ENCODE measurements around the gene IL4.
A peak's percentile ranks its signal among the peaks of the same experiment; 100 is the strongest.
"Not testable (repeated sequence)": the region's sequence is repeated elsewhere in the genome, so short reads cannot be mapped to it uniquely, and the experiment has no call there.

IL4 gene

DNA sequence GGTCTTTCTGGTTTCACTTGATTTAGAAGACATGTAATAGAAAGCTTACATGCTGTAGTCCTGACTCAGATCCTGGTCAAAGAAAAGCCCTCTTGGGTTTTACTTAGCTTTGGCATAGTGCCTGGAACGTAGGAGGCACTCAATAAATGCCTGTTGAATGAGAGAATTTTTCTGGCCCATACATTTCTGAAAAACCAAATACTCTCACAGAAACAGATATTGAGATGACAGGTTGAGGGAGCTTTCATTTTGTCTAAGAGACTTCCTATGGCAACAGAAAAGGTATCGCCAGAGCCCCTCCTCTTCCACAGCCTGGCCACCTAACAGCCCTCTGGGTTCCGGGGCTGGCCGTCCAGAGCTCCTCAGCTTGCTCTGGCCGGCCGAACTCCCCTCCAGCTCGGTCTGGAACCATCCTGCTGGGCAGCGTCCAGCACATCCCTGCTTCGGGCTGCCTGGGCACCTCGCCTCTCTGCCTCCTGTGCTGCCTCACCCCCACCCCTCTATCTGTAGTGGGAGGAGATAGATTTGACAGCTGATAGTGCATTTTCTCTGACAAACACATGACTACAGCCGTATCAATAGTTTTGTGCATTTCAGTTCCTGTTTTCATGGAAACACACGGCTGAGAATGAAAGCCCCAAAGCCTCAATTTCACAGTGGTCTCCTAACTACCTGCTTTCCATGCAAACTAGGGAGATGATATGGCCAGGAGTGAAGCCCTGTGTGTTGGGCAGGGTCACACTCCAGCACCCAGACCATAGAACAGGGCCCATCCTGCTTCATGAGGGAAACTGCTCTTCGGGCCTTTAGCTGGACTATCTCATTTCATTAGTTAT, 1.1 kb downstream of the IL4 start:
- no peak for DNase-seq (ENCODE audit: low spot score)

DNA sequence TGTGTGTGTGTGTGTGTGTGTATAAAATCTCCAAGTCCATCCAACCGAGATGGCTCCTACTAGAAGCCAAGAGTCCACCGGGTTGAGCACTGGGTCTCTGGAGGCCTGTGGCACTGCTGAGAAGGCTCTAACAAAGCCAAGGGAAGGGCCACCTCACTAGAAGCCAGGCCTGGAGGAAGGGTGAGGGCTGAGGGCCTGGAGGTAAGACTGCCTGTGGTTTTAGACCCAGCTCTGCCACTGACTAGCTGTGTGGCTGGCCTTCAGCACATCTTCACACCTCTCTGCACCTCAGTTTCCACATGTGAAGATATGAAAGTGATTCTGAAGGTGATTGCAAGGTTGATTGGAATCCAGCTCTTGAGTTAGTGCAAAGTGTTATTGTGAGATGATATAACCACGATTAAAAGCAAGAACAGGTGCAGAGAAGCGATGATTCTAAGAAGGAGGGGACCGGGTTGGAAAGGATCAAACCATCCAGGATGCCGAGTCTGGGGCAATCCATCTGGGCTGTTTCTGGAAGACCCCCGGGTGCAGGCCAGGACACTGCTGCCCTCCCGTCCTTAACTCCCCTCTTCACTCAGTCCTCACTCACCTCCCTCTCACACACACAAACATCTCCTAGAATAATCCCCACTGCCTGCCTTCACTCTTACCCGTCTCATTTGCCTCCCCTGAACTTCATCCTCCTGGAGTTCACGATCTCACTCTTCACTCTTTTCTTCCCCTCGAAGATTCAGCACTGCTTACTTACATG, 2.3 kb downstream of the IL4 start:
- DNase-seq (ENCODE audit: low spot score): no peak

DNA sequence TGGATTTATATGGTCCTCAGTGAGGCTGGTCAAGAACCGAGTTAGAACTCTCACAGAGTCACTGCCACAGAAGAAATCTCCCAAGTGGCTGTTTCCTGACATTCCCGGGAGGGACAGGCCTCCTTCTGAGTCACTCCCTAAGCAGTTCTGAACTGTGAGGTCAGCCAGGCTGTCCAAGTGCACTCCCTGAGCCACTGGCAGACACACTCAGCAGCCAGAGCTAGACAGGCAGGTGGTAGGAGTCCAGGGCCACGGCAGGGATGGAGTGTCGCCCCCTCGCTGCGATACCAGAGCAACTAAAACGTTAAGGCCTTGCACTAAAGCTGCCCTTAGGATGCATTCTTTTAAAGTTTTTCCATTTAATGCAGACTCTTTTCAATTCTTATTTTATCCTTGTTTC, 3.4 kb downstream of the IL4 start:
- DNase-seq (ENCODE audit: low spot score): no peak

DNA sequence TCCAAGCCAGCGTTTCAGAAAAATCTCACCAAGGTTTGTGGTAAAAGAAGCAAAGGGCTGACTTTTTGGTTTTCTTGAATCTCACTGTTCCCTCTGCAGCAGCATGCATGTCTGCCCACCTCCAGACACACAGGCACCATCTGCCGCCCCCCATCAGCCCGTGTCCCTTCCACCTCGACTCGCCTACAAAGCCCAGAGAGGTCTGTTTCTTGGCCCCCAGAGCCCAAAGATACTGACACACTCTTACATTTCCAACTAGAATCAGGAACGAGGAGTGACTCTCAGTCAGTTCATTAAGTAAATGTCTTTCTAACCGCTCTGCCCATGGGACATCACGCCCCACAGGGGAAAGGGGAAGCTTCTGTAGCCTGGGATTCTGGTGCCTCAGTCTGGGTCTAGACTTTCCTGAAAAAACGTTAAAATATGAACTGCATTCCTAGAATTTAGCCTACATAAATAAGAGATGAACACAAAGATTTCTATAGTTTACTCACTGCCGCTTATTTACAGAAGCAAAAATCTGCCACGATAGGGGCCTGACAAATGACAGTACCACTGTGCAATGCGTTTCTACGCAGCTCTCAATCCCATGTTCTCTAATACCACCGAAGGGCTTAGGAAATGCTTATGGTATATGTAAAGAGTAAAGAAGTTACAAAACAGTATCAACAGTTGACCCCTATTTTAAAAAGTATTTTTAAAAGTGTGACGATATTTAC, 4.1 kb downstream of the IL4 start:
- DNase-seq (ENCODE audit: low spot score): no peak

DNA sequence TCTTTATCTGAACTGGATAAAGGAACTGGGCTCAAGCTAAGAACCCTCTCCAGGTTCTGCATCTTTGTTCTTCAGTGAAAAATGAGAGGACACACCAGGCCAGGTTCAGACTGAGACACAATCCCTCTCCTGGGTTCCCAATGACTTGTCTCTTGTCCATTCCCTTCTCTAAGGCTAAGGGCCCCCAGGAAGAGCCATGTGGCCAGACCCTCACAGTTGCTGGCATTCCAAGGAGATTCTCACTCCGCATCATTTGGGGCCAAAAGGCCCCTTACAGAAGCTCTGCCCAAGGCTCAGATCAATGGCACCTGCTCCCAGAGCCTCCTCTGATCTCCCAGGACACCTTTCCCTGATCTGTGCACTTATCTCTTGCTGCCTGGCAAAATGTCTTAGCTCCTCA, 4.9 kb downstream of the IL4 start:
- DNase-seq (ENCODE audit: low spot score): no peak

DNA sequence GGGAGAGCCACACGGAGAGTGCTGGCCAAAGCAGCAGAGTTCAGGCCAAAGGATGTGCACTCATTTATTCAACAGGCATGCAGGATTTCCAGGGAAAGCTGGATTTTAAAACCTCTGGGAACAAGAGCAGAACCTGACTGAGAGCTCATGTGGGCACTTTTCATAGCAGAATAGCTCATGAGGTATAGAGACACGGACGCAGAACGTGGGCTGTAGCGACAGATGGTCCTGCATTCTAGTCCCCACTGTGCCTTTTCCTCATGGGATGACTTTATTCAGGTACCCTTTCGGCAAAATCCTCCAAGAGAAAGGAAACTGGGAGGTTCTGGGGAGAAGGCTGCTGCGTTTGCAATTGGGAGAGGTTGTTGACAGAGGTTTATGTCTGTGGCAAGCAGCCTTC, 5.4 kb downstream of the IL4 start:
- DNase-seq (ENCODE audit: low spot score): no peak

DNA sequence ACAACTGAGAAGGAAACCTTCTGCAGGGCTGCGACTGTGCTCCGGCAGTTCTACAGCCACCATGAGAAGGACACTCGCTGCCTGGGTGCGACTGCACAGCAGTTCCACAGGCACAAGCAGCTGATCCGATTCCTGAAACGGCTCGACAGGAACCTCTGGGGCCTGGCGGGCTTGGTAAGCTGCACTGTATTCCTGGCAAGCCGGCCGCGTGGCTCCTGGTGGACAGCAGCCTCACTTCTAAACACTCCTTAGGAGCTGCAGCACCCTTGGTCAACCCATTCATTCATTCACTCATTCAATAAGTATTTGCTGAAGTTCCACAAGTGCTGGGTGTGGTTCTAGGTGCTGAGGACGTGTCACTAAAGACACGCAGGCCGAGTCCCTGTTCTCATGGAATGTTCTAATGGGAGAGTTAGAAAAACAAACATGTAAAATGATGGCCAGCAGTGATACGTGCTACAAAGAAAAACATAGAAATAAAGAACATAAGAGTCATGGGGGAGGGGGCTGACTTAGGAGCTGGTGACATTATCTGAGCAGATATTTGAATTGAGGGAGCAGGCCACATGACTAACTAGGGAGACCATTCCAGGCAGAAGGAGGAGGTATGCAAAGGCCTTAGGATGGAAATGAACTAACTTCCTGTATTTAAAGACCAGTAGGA, 6.1 kb downstream of the IL4 start:
- DNase-seq (ENCODE audit: low spot score): no peak

DNA sequence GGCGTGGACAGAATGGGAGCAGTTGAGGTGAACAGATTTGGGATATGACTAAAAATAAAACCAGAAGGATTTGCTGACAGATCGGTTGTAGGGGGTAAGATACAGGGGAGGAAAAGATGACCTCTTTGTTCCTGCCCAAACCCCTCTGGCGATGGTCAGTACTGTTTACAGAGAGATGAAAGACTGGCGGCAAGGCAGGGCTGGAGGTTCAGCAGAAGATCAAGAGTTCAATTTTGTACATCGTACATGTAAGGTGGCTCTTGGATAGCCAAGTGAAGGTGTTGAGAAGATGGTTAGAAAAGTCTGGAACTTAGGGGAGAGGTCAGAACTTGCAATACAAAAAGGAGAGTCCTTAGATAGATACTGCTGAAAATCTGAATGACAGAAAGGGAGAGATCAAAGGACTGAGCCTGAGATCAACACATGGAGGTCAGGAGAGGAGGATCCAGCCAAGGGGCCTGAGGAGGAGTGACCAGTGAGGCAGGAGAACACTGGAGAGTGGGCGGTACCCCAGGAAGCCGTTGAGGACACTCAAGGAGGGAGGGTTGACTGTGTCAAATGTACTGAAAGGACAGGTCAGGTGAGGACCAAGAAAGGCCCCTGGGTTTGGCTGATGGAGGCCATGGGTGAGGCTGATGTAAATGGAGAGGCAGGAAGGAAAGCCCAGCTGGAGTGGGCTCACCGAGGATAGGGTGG, 7.1 kb downstream of the IL4 start:
- no peak for DNase-seq (ENCODE audit: low spot score)

DNA sequence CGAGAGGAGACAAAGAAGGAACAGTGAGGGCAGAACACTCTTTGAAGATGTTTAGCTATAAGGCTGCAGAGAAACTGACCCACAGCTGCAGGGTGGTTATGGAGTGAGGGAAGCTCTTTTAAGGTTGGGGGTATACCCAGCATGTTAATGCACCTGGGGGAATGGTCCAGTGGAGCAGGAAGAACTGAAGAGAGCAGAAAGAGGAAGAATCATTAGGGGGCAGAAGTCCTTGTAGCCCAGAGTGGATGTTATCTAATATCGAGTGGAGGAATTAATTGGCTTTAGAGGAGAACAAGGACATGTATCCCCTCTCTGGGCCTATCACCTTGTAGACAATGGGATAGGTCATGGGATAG, 7.7 kb downstream of the IL4 start:
- no peak for DNase-seq (ENCODE audit: low spot score)

DNA sequence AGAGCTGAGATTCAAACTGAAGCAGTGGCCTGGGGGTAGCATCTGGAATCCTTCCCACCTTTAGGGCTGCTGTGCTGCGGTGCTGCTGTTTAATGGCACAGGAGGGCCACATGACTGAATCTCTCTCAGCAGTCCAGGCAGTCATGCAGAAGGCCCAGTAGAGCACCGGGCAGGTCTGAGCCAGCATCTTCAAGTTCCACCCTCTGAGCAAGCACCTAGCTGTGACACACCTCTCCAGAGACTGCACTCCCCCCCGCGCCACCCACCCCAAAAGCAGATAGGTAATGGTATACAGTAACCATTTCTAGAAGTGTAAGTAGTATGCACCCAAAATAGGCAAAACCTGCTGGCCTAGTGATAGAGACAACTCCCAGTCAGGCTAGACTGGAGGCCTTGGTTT, 8.2 kb downstream of the IL4 start:
- no peak for DNase-seq (ENCODE audit: low spot score)

DNA sequence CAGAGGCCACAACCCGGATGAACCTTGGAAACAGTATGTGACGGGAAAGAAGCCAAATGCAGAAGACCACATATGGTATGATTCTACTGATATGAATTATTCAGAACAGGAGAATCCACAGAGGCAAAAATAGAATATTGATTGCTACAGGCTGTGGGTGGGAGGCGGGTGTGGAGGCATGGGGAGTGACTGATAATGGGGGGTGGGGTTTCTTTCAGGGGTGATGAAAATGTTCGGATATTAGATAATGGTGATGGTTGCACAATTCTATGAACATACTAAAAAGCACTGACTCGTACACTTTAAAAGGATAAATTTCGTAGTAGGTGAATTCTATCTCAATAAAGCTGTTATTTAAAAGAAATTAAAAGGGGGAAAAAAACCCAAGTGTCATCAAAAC, 10.7 kb downstream of the IL4 start:
- DNase-seq (ENCODE audit: low spot score): no peak

DNA sequence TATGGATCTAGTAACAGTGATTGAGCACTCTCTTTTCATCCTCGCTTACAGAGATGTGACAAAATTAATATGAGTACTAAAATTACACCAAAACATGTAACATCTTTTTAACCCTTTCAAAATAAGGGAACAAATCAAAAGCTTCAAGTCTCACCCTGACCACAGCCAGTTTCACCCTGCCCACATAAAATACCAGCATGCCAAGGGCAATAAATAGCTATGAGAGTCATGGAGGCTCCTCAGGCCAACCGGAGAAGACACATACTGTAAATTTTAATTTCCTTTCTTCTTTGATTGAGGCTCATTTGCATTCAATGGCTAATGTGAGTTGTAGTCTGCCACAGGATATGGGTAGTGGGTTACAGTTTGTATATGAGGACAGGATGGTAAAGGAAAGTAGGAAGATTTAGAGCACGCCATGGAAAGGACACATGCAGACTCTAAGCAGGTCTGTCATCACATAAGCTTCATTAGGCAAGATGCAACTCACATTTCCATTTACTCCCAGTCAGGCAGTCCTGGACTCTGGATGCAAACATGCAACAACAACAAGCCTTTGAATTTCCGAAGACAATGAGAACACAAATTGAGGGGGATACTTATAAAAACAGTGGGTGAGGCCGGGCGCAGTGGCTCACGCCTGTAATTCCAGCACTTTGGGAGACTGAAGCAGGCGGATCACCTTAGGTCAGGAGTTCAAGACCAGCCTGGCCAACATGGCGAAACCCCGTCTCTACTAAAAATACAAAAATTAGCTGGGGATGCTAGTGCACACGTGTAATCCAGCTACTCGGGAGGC, 11.3 kb downstream of the IL4 start:
- DNase-seq (ENCODE audit: low spot score): no peak

DNA sequence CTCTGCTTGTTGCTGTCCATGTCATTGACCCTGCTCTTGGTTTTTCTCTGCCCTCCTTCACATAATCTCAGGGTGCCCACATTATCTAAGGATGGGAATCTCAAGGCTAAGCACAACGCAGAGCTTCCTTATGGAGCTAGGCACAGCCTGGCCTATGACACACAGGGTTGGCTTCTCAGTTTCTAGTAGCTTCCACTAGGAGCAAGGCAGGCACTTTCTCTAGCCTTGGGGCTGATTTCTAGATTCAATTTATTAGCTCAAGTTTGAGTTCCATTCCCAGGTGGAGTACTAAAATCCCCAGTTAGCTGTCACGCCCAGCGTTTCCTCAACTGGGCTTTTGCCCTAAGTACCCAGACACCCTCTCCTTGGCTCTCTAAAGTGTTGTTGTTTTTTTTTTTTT, 12.4 kb downstream of the IL4 start:
- DNase-seq (ENCODE audit: low spot score): no peak

DNA sequence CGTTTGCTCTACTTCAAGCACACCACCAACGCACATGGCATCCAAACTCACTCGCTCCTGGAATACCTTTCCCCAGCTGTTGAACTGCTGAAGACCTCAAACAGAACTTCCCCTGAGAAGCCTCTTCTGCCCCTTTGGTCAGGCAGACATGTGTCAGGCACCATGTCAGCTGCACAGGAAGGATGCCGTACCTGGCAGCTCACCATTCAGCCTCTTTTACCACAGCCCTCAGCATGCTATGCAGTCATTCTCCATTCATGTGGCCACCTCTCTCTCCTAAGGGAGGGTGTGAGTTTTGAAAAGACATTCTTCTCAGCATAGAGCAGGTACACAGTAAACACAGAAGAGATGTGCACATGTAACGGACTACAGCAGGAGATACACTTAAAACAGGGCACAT, 14.2 kb downstream of the IL4 start:
- DNase-seq (ENCODE audit: low spot score): peak; percentile 29

DNA sequence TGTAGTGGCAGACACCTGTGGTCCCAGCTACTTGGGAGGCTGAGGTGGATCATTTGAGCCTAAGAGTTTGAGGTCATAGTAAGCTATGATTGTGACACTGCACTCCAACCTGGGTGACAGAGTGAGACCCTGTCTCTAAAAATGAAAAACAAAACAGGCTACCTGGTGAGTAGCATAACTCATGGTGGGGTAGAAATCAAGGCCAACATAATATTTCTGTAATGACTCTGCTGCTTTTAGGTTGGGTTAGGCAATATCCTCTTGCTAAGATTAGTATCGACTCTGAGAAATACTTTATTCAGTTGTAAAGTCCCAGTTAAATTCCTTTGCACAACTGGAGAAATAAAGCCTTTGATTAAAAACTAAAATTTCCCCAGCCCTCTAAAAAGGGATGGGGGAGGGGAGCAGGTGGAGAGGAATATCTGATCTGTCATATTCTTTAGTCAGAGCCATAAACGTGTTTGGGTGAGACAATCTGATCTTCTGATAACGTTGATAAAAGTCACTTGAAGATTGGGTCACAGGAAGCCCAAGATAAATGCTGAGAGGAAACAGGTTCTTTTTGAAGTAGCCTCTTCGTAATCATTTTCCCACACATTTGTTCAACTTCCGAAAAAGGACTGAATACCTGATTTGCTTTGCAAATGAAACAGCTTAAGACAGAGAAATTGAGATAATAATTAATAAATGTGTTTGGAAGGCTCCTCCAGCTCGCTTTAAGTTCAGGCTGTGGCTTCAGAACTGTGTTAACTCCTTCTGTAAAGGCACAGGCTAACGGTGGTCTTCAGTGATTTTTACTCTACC, 14.9 kb downstream of the IL4 start:
- DNase-seq (ENCODE audit: low spot score): peak; percentile 14

DNA sequence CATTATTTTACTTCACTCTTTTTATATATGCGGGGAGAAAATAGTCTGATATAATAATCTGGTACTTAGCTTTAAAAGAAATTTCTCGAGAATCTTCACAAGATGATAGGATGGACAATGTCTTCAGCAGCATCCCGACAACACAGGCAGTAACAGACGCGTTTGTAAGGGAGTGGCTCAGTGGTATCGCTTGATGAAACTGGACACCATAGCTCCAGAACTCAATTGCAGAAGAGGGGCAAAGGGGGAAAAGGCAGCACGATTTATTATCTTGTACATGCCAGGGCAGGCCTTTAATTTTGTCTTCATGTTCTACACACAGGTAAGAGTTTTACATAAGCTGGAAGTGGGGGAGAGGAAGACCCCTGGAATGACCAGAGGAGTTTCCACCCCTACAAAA, 15.7 kb downstream of the IL4 start:
- DNase-seq (ENCODE audit: low spot score): no peak

DNA sequence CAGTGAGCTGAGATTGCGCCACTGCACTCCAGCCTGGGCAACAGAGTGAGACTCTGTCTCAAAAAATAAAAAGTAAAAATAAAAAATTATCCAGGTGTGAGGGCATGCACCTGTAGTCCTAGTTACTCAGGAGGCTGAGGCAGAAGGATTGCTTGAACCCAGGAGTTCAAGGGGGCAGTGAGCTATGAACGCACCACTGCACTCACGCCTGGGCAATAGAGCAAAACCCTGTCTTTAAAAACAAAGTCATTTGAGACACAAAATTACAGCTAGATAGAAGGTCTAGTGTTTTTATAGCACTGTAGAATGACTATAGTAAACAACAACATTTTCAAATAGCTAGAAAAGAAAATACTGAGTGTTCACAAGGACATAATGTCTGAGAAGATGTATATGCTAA, 16.4 kb downstream of the IL4 start:
- no peak for DNase-seq (ENCODE audit: low spot score)

DNA sequence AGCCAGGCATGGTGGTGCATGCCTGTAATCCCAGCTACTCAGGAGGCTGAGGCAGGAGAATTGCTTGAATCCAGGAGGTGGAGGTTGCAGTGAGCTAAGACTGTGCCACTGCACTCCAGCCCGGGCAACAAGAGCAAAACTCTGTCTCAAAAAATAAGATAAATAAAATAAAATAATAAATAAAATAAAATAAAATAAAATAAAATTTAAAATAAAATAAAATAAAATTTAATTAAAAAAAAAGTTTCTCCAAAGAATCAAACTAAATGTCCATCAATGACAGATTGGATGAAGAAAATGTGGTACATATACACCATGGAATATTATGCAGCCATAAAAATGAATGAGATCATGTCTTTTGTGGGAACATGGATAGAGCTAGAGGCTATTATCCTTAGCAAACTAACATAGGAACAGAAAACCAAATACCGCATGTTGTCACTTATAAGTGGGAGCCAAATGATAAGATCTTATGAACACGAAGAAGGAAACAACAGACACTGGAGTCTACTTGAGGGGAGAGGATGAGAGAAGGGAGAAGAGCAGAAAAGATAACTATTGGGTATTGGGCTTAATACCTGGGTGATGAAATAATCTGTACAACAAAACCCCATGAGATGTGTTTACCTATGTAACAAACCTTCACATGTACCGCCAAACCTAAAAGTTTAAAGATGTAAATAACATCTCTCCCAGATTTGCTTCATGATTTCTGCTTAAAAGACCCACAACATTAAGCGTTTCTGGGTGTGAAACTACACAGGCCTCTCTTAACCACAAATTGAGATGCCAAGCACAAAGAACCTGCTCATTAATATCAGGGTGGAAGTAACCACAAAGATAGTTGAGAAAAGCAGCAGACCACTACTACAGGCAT, 18.2 kb downstream of the IL4 start:
- DNase-seq (ENCODE audit: low spot score): not testable (repeated sequence)

DNA sequence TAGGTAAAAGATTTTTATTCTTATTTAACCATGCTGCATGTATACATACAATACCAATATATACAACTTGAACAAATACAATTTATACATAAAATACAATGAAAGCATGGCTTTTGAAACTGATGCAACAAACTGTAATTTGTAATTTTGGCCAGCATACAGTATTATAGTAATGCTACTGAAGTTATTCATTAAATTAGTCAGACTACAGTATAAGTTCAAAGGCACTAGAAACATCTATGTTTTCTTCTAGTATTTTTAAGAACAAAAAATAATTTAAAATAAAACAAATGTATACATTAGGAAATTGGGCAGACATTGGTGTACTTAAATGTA, 18.8 kb downstream of the IL4 start:
- no peak for DNase-seq (ENCODE audit: low spot score)

Data from CD4-positive, alpha-beta T cell treated with Interleukin-6 at 100 ng/mL for 8 hours (primary cell).